H1 (cell line): ENCODE results near the gene PI16. TPM values are rescaled to one million over a fixed set of nuclear protein-coding genes. Genes with fewer than 3 reads are reported as not detected.

Source experiments
- CTCF ChIA-PET: fragments of 300-600 bp; sonication (Branson Sonifier 250); formaldehyde crosslinking; loops from one replicate; lab custom pipeline; 2021; ENCODE audit not compliant: partially characterized antibody; lab: Charles Lee
- POLR2A ChIA-PET: fragments of 300-600 bp; sonication (Branson Sonifier 250); formaldehyde crosslinking; loops from one replicate; lab custom pipeline; 2021; ENCODE audit warnings: inconsistent platforms; ENCODE audit not compliant: partially characterized antibody; lab: Charles Lee
- DNase-seq, 2 experiments: peaks; one replicate each; pipeline versions ENCODE4 v3.0.0 to v3.0.0-alpha.2; 2010 to 2022; ENCODE audit warnings: low spot score in 2 of 2, low read depth in 1 of 2, mixed read lengths in 1 of 2
- FAIRE-seq: peaks from 2 replicates; lab custom pipeline; 2011; peaks lifted over from hg19 to GRCh38; lab: Jason Lieb, UNC
- H2AFZ ChIP-seq: 2 replicates; pipeline ENCODE4 v1.8.1; 2012; ENCODE audit warnings: low read length, inconsistent platforms
- H2AK5ac ChIP-seq: 2 replicates; pipeline ENCODE4 v1.6.1; 2013; ENCODE audit warnings: low read depth, low read length
- H2BK120ac ChIP-seq: replicated peaks from 2 replicates; pipeline ENCODE3; 2013; ENCODE audit warnings: low read depth, low read length, inconsistent platforms
- H2BK12ac ChIP-seq: 2 replicates; pipeline ENCODE4 v1.6.1; 2013; ENCODE audit warnings: low read depth, low read length
- H2BK15ac ChIP-seq: 2 replicates; pipeline ENCODE4 v1.6.1; 2013; ENCODE audit warnings: low read length
- H2BK20ac ChIP-seq: 2 replicates; pipeline ENCODE4 v1.6.1; 2013; ENCODE audit warnings: low read length
- H2BK5ac ChIP-seq: 2 replicates; pipeline ENCODE4 v1.6.1; 2013; ENCODE audit warnings: low read depth, low read length
- H3K14ac ChIP-seq: 2 replicates; pipeline ENCODE4 v1.6.1; 2013; ENCODE audit warnings: inconsistent platforms; ENCODE audit not compliant: insufficient read length
- H3K18ac ChIP-seq: 2 replicates; pipeline ENCODE4 v1.6.1; 2013; ENCODE audit warnings: low read length; ENCODE audit errors: extremely low read depth
- H3K23ac ChIP-seq: 2 replicates; pipeline ENCODE4 v1.6.1; 2013; ENCODE audit warnings: inconsistent platforms; ENCODE audit not compliant: insufficient read length
- H3K23me2 ChIP-seq: 2 replicates; pipeline ENCODE4 v1.6.1; 2013; ENCODE audit warnings: low read depth, low read length
- H3K27ac ChIP-seq: 2 replicates; pipeline ENCODE4 v1.6.1; 2011; ENCODE audit warnings: low read depth, low read length, inconsistent platforms
- H3K27me3 ChIP-seq, 4 experiments: replicated peaks in 1 of 4; 1 replicate in 1 of 4; 2 replicates in 3 of 4; pipeline versions ENCODE4 v1.6.1 to v1.8.1; 2011 to 2013; ENCODE audit warnings: low read length in 3 of 4, mild to moderate bottlenecking in 3 of 4, inconsistent platforms in 2 of 4, mixed read lengths in 2 of 4, moderate library complexity in 1 of 4; ENCODE audit not compliant: control insufficient read depth in 3 of 4, insufficient read depth in 3 of 4; ENCODE audit errors: extremely low read depth in 1 of 4
- H3K36me3 ChIP-seq, 4 experiments: 2 replicates each; pipeline versions ENCODE4 v1.6.1 to v1.8.1; 2011 to 2013; ENCODE audit warnings: mild to moderate bottlenecking in 4 of 4, low read length in 3 of 4, moderate library complexity in 2 of 4, control low read depth in 1 of 4, inconsistent platforms in 1 of 4; ENCODE audit not compliant: insufficient read depth in 4 of 4, control insufficient read depth in 2 of 4
- H3K4ac ChIP-seq: replicated peaks from 2 replicates; pipeline ENCODE3; 2013; ENCODE audit warnings: low read length, low read depth, mixed read lengths, inconsistent platforms; ENCODE audit not compliant: insufficient read length
- H3K4me1 ChIP-seq, 4 experiments: replicated peaks in 1 of 4; 1 replicate in 1 of 4; 2 replicates in 3 of 4; pipeline versions ENCODE4 v1.6.1 to v1.8.1; 2011 to 2013; ENCODE audit warnings: low read length in 3 of 4, inconsistent platforms in 2 of 4, mixed read lengths in 1 of 4; ENCODE audit not compliant: insufficient read depth in 4 of 4, control insufficient read depth in 3 of 4
- H3K4me2 ChIP-seq, 2 experiments: 2 replicates each; pipeline versions ENCODE4 v1.6.1 to v1.8.1; 2011 to 2013; ENCODE audit warnings: low read depth in 2 of 2, low read length in 2 of 2, control low read depth in 1 of 2, inconsistent platforms in 1 of 2, mild to moderate bottlenecking in 1 of 2; ENCODE audit not compliant: insufficient read depth in 1 of 2
- H3K4me3 ChIP-seq, 4 experiments: fragments of 200-600, 300-600 bp in 1 of 4; sonication (generic), shearing (Covaris generic), sonication (Bioruptor Twin) in 1 of 4; 2 replicates each; pipeline versions ENCODE4 v1.5.1 to v1.8.1; 2011 to 2016; ENCODE audit warnings: low read length in 4 of 4, low read depth in 3 of 4, control low read depth in 2 of 4, inconsistent platforms in 2 of 4, mild to moderate bottlenecking in 2 of 4, mixed read lengths in 1 of 4, moderate library complexity in 1 of 4; ENCODE audit not compliant: insufficient read depth in 2 of 4; ENCODE audit errors: extremely low read depth in 1 of 4
- H3K56ac ChIP-seq: replicated peaks from 2 replicates; pipeline ENCODE3; 2013; ENCODE audit warnings: low read depth, mild to moderate bottlenecking, mixed read lengths, low read length, inconsistent platforms; ENCODE audit not compliant: insufficient read length
- H3K79me1 ChIP-seq: 2 replicates; pipeline ENCODE4 v1.6.1; 2013; ENCODE audit warnings: low read depth, low read length, control low read depth
- H3K79me2 ChIP-seq, 2 experiments: 2 replicates each; pipeline versions ENCODE4 v1.6.1 to v1.8.1; 2012 to 2013; ENCODE audit warnings: low read length in 2 of 2, mild to moderate bottlenecking in 2 of 2, inconsistent platforms in 1 of 2; ENCODE audit not compliant: insufficient read depth in 2 of 2, control insufficient read depth in 1 of 2
- H3K9ac ChIP-seq, 4 experiments: replicated peaks in 1 of 4; 1 replicate in 1 of 4; 2 replicates in 3 of 4; pipeline versions ENCODE4 v1.6.1 to v1.8.1; 2011 to 2013; ENCODE audit warnings: low read depth in 3 of 4, low read length in 3 of 4, control low read depth in 2 of 4, mild to moderate bottlenecking in 2 of 4, moderate library complexity in 2 of 4, inconsistent platforms in 1 of 4; ENCODE audit errors: extremely low read depth in 1 of 4
- H3K9me3 ChIP-seq, 2 experiments: 2 replicates each; pipeline versions ENCODE4 v1.6.1 to v1.8.1; 2012 to 2013; ENCODE audit warnings: mild to moderate bottlenecking in 2 of 2, moderate library complexity in 2 of 2, control low read depth in 1 of 2, inconsistent platforms in 1 of 2, low read depth in 1 of 2, low read length in 1 of 2, mixed read lengths in 1 of 2; ENCODE audit not compliant: insufficient read depth in 2 of 2
- H4K20me1 ChIP-seq, 2 experiments: replicated peaks in 1 of 2; 2 replicates each; pipeline versions ENCODE3 to v1.8.1; 2011 to 2013; ENCODE audit warnings: inconsistent platforms in 2 of 2, low read length in 2 of 2, mild to moderate bottlenecking in 1 of 2; ENCODE audit not compliant: insufficient read depth in 2 of 2, control insufficient read depth in 1 of 2
- H4K5ac ChIP-seq: 2 replicates; pipeline ENCODE4 v1.6.1; 2013; ENCODE audit warnings: low read length, low read depth, mixed read lengths, inconsistent platforms; ENCODE audit not compliant: insufficient read length
- H4K8ac ChIP-seq: 2 replicates; pipeline ENCODE4 v1.8.0; 2013; ENCODE audit warnings: mild to moderate bottlenecking, moderate library complexity, low read length, inconsistent platforms; ENCODE audit not compliant: insufficient read depth; ENCODE audit errors: extremely low read depth
- H4K91ac ChIP-seq: replicated peaks from 2 replicates; pipeline ENCODE3; 2013; ENCODE audit warnings: low read length, mixed read lengths, inconsistent platforms; ENCODE audit not compliant: insufficient read length
- RAD21 ChIP-seq, 2 experiments: IDR thresholded peaks in 1 of 2; conservative IDR thresholded peaks in 1 of 2; 2 replicates each; pipeline ENCODE4 v1.6.1; 2011; ENCODE audit warnings: low read depth in 2 of 2, low read length in 2 of 2, improper control_type of control experiment in 1 of 2, inconsistent platforms in 1 of 2, mild to moderate bottlenecking in 1 of 2, moderate library complexity in 1 of 2
- WGBS, 2 experiments: shearing (Covaris generic) in 1 of 2; methylation state at CpG; one replicate each; pipeline versions ENCODE4 v1.1.6 to v1.1.7; 2013 to 2015; ENCODE audit warnings: low lambda C conversion rate in 2 of 2, mixed read lengths in 2 of 2, inconsistent platforms in 1 of 2, low coverage in 1 of 2, missing lambda C conversion rate in 1 of 2; ENCODE audit not compliant: insufficient replicate concordance in 2 of 2, insufficient coverage in 1 of 2, insufficient read length in 1 of 2; ENCODE audit errors: extremely low coverage in 1 of 2, missing lambda C conversion rate in 1 of 2; 5-methylcytosine and 5-hydroxymethylcytosine counted together
- polyA plus RNA-seq, 7 experiments: library from polyadenylated mRNA; depleted of rRNA in 3 of 7; stranded (reverse) in 5 of 7; unstranded in 2 of 7; fragments of >200 nt in 5 of 7; fragments of 200-250 nt in 2 of 7; gene quantifications; 1 replicate in 5 of 7; 2 replicates in 1 of 7; 4 replicates in 1 of 7; pipeline versions ENCODE4 v1.2.1 to v1.2.3, GENCODE V29; 2011 to 2013; ENCODE audit warnings: missing spikeins in 2 of 7, mixed read lengths in 2 of 7
- total RNA-seq: library from RNA; stranded (reverse); fragmentation: NEBNext Ultra II Directional; extraction: Animal tissue kit (Norgen Biotek cat#: 25700); gene quantifications from 2 replicates; pipeline ENCODE4 v1.2.1, GENCODE V29; 2021

The PI16 gene
- total and polyA plus RNA-seq, 2 of the 8 experiments (the other 6 are each of a cell fraction or from before 2014, with no cell fraction given), result 0.05 TPM; not detected in 1

- Histone ChIP-seq H4K20me1 (no peaks in the 10 kb centered on the region), H3K9ac (no peak overlapping the region), H3K27me3 (no peaks in the 10 kb centered on the region), H3K4ac (no peak overlapping the region), H2BK12ac (no peak overlapping the region), H2BK20ac (no peak overlapping the region), H3K4me3 (no peak overlapping the region), H3K79me1 (no peaks in the 10 kb centered on the region), H2BK5ac (no peak overlapping the region), H3K56ac (no peak overlapping the region), H4K5ac (no peak overlapping the region), H3K4me2 (no peak overlapping the region), H3K36me3 (no peaks in the 10 kb centered on the region), H3K9me3 (no peaks in the 10 kb centered on the region), H3K79me2 (no peaks in the 10 kb centered on the region), H2AK5ac (no peak overlapping the region), H3K14ac (no peak overlapping the region), H3K23me2 (no peaks in the 10 kb centered on the region), H2AFZ (no peak overlapping the region), H3K23ac (no peak overlapping the region), H2BK120ac (no peak overlapping the region), H3K18ac (no peak overlapping the region), H3K4me1 (no peaks in the 10 kb centered on the region), H2BK15ac (no peak overlapping the region), H4K8ac (no peak overlapping the region), H4K91ac (no peak overlapping the region), H3K27ac (no peak overlapping the region)
- 86% methylated on average over 12 of the region's 12 CpGs; no CpG with 5 or more reads in 1 of the 2 experiments for WGBS, 2 experiments
- CTCF ChIA-PET, result interaction anchor here (0.7 to 6.5 kb wide), 15 partner anchors 11 to 248 kb away, joined by 3 to 74 read pairs (median 3); no protein-coding TSS in a partner anchor
- POLR2A ChIA-PET, result interaction anchor here (2.2 to 2.5 kb wide), 2 partner anchors 11 to 21 kb away, joined by 6 to 9 read pairs; partner anchors contain the start of gene MTCH1
- FAIRE-seq (no peak), DNase-seq (no peak)
- no peak for TF ChIP-seq RAD21 (IDR thresholded peaks at IDR 0.05 in 1 of 2, conservative IDR thresholded peaks at IDR 0.05 in 1 of 2; ENCODE audit: low read depth in 2 of 2, low read length in 2 of 2)
- TF ChIP-seq, all 59 proteins: peak for 0
These were observed 53.0 kb downstream of the PI16 start for GRCh38 chr6:37007340-37008043.
